Muscle layer of colon (tissue), 2 donors: Measurements from ENCODE around the gene CRISP2.
"Not testable (repeated sequence)": the region's sequence is repeated elsewhere in the genome, so short reads cannot be mapped to it uniquely, and the experiment has no call there.

Experiments used
- H3K27ac ChIP-seq: one replicate; pipeline ENCODE4 v1.7.0; 2013; ENCODE audit warnings: low read depth, mild to moderate bottlenecking, low read length, moderate library complexity
- H3K27me3 ChIP-seq, 2 donors: one replicate each; pipeline ENCODE4 v1.7.0; 2013; ENCODE audit warnings: low read length in 2 of 2, mild to moderate bottlenecking in 2 of 2; ENCODE audit not compliant: insufficient read depth in 2 of 2, control insufficient read depth in 1 of 2
- H3K36me3 ChIP-seq: one replicate; pipeline ENCODE4 v1.7.0; 2013; ENCODE audit warnings: mild to moderate bottlenecking, low read length; ENCODE audit not compliant: insufficient read depth
- H3K4me1 ChIP-seq: one replicate; pipeline ENCODE4 v1.7.0; 2013; ENCODE audit warnings: mild to moderate bottlenecking, low read length; ENCODE audit not compliant: insufficient read depth
- H3K4me3 ChIP-seq, 2 donors: one replicate each; pipeline ENCODE4 v1.7.0; 2013; ENCODE audit warnings: low read length in 2 of 2, low read depth in 1 of 2, mild to moderate bottlenecking in 1 of 2, moderate library complexity in 1 of 2
- H3K9ac ChIP-seq: one replicate; pipeline ENCODE4 v1.7.0; 2013; ENCODE audit warnings: low read length
- H3K9me3 ChIP-seq: one replicate; pipeline ENCODE4 v1.7.0; 2013; ENCODE audit warnings: mild to moderate bottlenecking, low read length
- donor health status: abdominal sarcoma.
- donor health status: Adenocarcinoma of cecum.

Gene CRISP2

GRCh38 chr6:49713346-49713745 is at the start of gene CRISP2:
Gene CRISP2 (minus strand): TSS chr6:49713543. CDS start chr6:49709196, 4,347 bp downstream.
- no peaks in the 10 kb centered on the region for H3K4me1 ChIP-seq
- H3K27me3 ChIP-seq = no peaks in the 10 kb centered on the region
- H3K36me3 ChIP-seq = no peaks in the 10 kb centered on the region
- no peaks in the 10 kb centered on the region for H3K9me3 ChIP-seq
- no peak within 1 kb of the TSS for H3K27ac ChIP-seq
- H3K9ac ChIP-seq = no peak within 1 kb of the TSS
- peak within 1 kb of the TSS; percentile 5 to 8 for H3K4me3 ChIP-seq

GRCh38 chr6:49744259-49744658 is 30.9 kb upstream of the CRISP2 start, which contains the start of gene CRISP3:
Gene CRISP3 (minus strand): TSS chr6:49744388. CDS start chr6:49744367, 21 bp downstream.
- Histone ChIP-seq H3K27me3 (no peaks in the 10 kb centered on the region), H3K9me3 (no peaks in the 10 kb centered on the region), H3K4me1 (no peaks in the 10 kb centered on the region), H3K36me3 (no peaks in the 10 kb centered on the region), H3K4me3 (no peak within 1 kb of the TSS), H3K9ac (no peak within 1 kb of the TSS), H3K27ac (no peak within 1 kb of the TSS)

DNA sequence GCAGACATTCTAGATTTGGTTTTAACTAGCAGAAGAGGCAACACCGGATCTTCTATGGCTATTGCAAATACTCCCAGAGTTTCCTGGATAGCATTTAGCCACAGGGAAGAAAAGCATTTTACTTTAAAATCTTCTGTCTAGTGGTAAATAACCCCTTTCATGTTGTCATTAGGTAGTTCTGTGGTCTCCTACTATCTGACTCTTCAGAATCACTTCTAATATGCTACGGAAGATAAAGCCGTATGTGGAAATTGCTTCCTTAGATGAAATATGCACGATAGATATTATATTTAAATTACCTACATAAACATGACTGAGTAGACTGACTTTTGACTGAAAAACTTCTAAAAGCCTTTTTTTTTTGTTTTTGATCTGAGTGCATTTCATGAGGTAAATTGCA is 30.1 kb upstream of the CRISP2 start:
- Histone ChIP-seq H3K9ac (no peak overlapping the region), H3K9me3 (no peaks in the 10 kb centered on the region), H3K4me1 (no peaks in the 10 kb centered on the region), H3K36me3 (no peaks in the 10 kb centered on the region), H3K27me3 (no peaks in the 10 kb centered on the region), H3K27ac (no peak overlapping the region), H3K4me3 (no peak overlapping the region)

GRCh38 chr6:49739423-49739822 is 26.1 kb upstream of the CRISP2 start:
- H3K27ac ChIP-seq = no peak overlapping the region
- H3K36me3 ChIP-seq = no peaks in the 10 kb centered on the region
- no peaks in the 10 kb centered on the region for H3K27me3 ChIP-seq
- no peak overlapping the region for H3K9ac ChIP-seq
- no peaks in the 10 kb centered on the region for H3K9me3 ChIP-seq
- no peak overlapping the region for H3K4me3 ChIP-seq
- H3K4me1 ChIP-seq = no peaks in the 10 kb centered on the region

DNA sequence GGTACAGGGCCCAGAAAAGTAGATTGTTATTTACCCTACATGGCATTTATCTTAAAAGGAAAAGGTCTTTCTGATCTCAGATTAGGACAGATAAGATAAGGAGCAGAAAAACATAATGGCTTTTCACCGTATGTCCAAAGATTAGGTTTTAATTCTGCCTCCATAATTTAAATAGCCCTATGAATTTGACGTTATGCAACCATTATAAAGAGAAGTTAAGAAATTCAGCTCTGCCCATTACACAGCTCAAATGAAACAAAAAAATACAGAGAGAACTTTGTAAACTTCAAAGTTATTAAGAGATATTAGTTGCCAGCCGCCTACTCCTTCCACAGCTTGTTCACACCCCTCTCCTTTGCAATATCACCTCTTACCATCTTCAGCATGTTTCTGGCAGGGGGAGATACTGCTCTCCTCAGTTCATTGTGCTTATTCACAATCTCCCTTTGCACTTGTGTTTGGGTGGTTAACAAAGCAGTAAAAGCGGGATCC is 22.7 kb upstream of the CRISP2 start:
- Histone ChIP-seq H3K27ac (no peak overlapping the region), H3K9me3 (no peaks in the 10 kb centered on the region), H3K9ac (no peak overlapping the region), H3K36me3 (no peaks in the 10 kb centered on the region), H3K27me3 (no peaks in the 10 kb centered on the region), H3K4me3 (no peak overlapping the region), H3K4me1 (no peaks in the 10 kb centered on the region)

DNA sequence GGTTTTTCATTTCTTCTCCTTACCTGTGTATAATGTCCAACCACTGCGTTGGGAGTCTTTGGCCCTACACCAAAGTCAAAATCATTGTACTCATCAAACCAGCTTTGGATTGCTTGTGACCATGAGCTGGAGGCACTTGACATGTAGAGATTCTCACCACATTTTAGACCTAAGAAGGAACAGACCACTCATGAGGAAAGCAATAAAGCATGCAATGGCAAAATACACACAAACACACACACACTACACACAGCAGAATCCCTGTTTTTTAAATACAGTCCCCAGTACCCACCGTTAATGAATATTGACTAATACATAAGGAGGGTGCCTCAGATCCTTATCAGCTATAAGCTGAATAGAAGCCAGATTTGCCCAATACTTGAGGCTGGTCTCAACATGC is 20.3 kb upstream of the CRISP2 start:
- H3K36me3 ChIP-seq = no peaks in the 10 kb centered on the region
- no peak overlapping the region for H3K4me3 ChIP-seq
- H3K9ac ChIP-seq = no peak overlapping the region
- H3K4me1 ChIP-seq = no peaks in the 10 kb centered on the region
- H3K27me3 ChIP-seq = no peaks in the 10 kb centered on the region
- H3K9me3 ChIP-seq = no peaks in the 10 kb centered on the region
- H3K27ac ChIP-seq = no peak overlapping the region

DNA sequence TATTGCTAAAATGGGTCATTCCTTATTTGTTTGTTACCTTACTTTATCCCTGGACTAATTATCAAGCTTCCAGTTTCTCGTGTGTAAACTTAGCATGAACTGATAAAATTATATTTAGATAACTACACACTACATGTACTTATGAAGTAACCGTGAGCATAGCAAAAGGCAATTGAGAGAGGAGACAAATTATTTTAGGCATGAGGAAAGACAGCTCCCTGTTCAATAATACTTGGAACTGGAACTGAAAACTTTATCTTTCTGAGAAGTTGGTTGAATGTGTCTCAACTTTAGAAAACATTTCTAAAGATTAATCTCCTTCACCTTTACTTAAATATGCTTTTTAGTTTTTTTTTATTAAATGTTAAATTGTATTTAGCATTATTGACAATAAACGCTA is 19.4 kb upstream of the CRISP2 start:
- Histone ChIP-seq H3K9me3 (no peaks in the 10 kb centered on the region), H3K9ac (no peak overlapping the region), H3K27ac (no peak overlapping the region), H3K4me3 (no peak overlapping the region), H3K27me3 (no peaks in the 10 kb centered on the region), H3K4me1 (no peaks in the 10 kb centered on the region), H3K36me3 (no peaks in the 10 kb centered on the region)

- no peaks in the 10 kb centered on the region for H3K9me3 ChIP-seq
- H3K27ac ChIP-seq = no peak overlapping the region
Measured at GRCh38 chr6:49730251-49730650, 16.9 kb upstream of the CRISP2 start.

GRCh38 chr6:49723917-49724316 is 10.6 kb upstream of the CRISP2 start:
- H3K9ac ChIP-seq, H3K4me1 ChIP-seq, H3K36me3 ChIP-seq, H3K9me3 ChIP-seq, H3K27me3 ChIP-seq, H3K27ac ChIP-seq, H3K4me3 ChIP-seq: not testable (repeated sequence)

More at GRCh38 chr6:49730251-49730650, 16.9 kb upstream of the CRISP2 start:
- Histone ChIP-seq H3K4me3 (no peak overlapping the region), H3K9ac (no peak overlapping the region), H3K36me3 (no peaks in the 10 kb centered on the region), H3K27me3 (no peaks in the 10 kb centered on the region), H3K4me1 (no peaks in the 10 kb centered on the region)

GRCh38 chr6:49721297-49721696 is 8.0 kb upstream of the CRISP2 start:
- no peak overlapping the region for H3K9ac ChIP-seq
- no peaks in the 10 kb centered on the region for H3K9me3 ChIP-seq
- no peaks in the 10 kb centered on the region for H3K36me3 ChIP-seq
- no peaks in the 10 kb centered on the region for H3K27me3 ChIP-seq
- no peak overlapping the region for H3K27ac ChIP-seq
- no peaks in the 10 kb centered on the region for H3K4me1 ChIP-seq
- no peak overlapping the region for H3K4me3 ChIP-seq

- Histone ChIP-seq H3K4me3 (no peak overlapping the region), H3K9ac (no peak overlapping the region), H3K9me3 (no peaks in the 10 kb centered on the region), H3K36me3 (no peaks in the 10 kb centered on the region), H3K27me3 (no peaks in the 10 kb centered on the region), H3K27ac (no peak overlapping the region), H3K4me1 (no peaks in the 10 kb centered on the region)
Measured at GRCh38 chr6:49720372-49720771, 7.0 kb upstream of the CRISP2 start.

GRCh38 chr6:49698478-49698877 is 14.9 kb downstream of the CRISP2 start:
- Histone ChIP-seq H3K27me3 (no peaks in the 10 kb centered on the region), H3K9ac (no peak overlapping the region), H3K4me1 (no peaks in the 10 kb centered on the region), H3K4me3 (no peak overlapping the region), H3K27ac (no peak overlapping the region), H3K9me3 (no peaks in the 10 kb centered on the region), H3K36me3 (no peaks in the 10 kb centered on the region)
